ACC112 (cell line): ENCODE results near the gene TSC22D2.

ENCODE experiments used
- H2AFZ ChIP-seq: fragments of 200-600 bp; sonication (generic); one replicate; pipeline ENCODE4 v1.6.0; 2017; ENCODE audit warnings: antibody characterized with exemption, low read length; ENCODE audit not compliant: unreplicated experiment
- H3K27ac ChIP-seq: fragments of 200-600 bp; sonication (generic); 2 replicates; pipeline ENCODE4 v1.5.1; 2014; ENCODE audit warnings: low read depth, mild to moderate bottlenecking, antibody characterized with exemption, low read length, moderate library complexity
- H3K27me3 ChIP-seq: fragments of 200-600 bp; sonication (generic); 2 replicates; pipeline ENCODE4 v1.6.1; 2014; ENCODE audit warnings: mild to moderate bottlenecking, antibody characterized with exemption, low read length, moderate library complexity, mixed read lengths; ENCODE audit not compliant: insufficient read depth
- H3K36me3 ChIP-seq: fragments of 200-600 bp; sonication (generic); 2 replicates; pipeline ENCODE4 v1.6.1; 2016; ENCODE audit warnings: mild to moderate bottlenecking, antibody characterized with exemption, low read length, moderate library complexity, mixed read lengths; ENCODE audit not compliant: insufficient read depth
- H3K4me1 ChIP-seq: fragments of 200-600 bp; sonication (generic); one replicate; pipeline ENCODE4 v1.6.1; 2016; ENCODE audit warnings: low read length, mixed read lengths; ENCODE audit not compliant: insufficient read depth, unreplicated experiment, control insufficient read depth
- H3K4me3 ChIP-seq: fragments of 200-600 bp; sonication (generic); 2 replicates; pipeline ENCODE4 v1.5.1; 2014; ENCODE audit warnings: mild to moderate bottlenecking, low read depth, low read length
- H3K79me2 ChIP-seq: fragments of 200-600 bp; sonication (generic); one replicate; pipeline ENCODE4 v1.6.0; 2016; ENCODE audit warnings: low read length; ENCODE audit not compliant: control insufficient read depth, unreplicated experiment, insufficient read depth

Gene TSC22D2

DNA sequence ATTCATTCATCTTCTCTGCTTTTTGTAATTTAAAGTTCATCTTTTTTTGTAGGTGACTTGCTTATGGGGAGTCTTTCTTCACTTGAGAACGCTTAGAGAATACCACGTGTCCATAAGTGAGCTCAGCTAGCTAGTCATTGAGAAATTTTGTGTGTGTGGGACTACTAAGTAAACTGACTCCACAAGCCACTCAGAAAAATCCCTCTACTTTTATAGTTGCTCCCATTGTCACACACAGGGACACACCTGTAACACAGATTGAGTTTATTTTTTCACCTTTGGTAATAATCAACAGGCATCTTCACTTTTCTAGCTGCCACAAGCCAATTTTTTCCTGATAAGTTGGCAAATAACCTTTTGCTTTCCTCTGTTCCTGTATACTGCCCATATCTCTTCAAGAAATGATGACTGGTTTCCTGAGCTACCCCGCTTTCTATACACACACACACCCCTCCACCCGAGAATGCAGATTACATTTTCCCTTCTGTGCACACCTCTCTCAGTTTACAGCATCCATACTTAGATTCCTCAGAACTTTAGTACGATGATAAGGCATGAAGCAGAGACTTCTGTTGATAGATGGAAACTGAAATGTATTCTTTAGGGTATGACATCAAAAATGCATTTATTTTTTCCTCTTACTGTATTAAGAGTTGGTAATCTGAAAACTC is 4.6 kb downstream of the TSC22D2 start:
- H3K27me3 ChIP-seq = no peaks in the 10 kb centered on the region
- H2AFZ ChIP-seq = no peak overlapping the region
- H3K4me3 ChIP-seq = peak overlapping the region; percentile 90
- peaks cover 88% of the 10 kb centered on the region for H3K79me2 ChIP-seq
- peaks cover 33% of the 10 kb centered on the region for H3K4me1 ChIP-seq
- H3K36me3 ChIP-seq = peaks cover 20% of the 10 kb centered on the region; the same call in 1 of the 2 replicates
- peak overlapping the region; percentile 45 for H3K27ac ChIP-seq

DNA sequence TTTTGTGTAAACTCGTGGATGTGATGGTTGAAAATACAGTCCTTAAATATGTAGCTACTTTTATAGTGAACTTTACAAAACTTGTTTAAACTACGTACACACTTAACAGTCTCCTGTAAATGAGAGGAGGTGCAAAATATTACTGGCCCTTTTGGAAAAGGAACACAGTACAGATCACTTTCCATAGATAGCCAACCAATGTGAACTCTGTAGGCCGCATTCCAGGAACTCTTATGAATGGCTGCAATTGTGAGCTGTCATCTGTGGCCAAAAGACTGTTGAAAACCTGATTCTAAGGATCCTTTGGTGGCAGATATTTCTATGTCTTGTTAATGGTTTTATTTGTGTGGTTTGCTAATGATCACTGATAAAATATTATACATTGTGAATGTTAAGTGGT is 6.2 kb downstream of the TSC22D2 start:
- peaks cover 49% of the 10 kb centered on the region for H3K4me1 ChIP-seq
- H3K4me3 ChIP-seq = peak overlapping the region; percentile 90
- H3K36me3 ChIP-seq = peaks cover 20% of the 10 kb centered on the region; the same call in 1 of the 2 replicates
- no peaks in the 10 kb centered on the region for H3K27me3 ChIP-seq
- peaks cover 100% of the 10 kb centered on the region for H3K79me2 ChIP-seq
- no peak overlapping the region for H2AFZ ChIP-seq
- peak overlapping the region; percentile 46 for H3K27ac ChIP-seq

DNA sequence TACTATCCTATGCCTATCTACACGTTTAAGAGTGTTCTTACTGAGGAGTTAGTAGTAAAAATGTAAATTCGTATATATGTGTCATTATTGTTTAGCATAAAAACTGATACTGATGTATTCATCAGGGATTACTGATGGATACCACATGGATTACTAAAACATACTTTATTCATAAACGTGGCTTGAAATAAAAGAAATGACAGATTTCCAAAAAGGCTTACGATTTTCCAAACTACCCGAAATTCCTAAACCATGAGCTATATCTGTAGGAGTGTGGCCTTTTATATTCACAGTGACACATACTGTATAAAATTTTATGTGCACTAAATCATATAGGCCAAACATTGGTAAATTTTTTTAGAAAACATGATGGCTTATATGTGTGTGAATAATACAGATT is 6.9 kb downstream of the TSC22D2 start:
- Histone ChIP-seq H3K27me3 (no peaks in the 10 kb centered on the region), H3K36me3 (peaks cover 20% of the 10 kb centered on the region; the same call in 1 of the 2 replicates), H3K79me2 (peaks cover 100% of the 10 kb centered on the region), H3K4me1 (peaks cover 56% of the 10 kb centered on the region), H3K27ac (peak overlapping the region; percentile 46), H3K4me3 (peak overlapping the region; percentile 90), H2AFZ (no peak overlapping the region)

DNA sequence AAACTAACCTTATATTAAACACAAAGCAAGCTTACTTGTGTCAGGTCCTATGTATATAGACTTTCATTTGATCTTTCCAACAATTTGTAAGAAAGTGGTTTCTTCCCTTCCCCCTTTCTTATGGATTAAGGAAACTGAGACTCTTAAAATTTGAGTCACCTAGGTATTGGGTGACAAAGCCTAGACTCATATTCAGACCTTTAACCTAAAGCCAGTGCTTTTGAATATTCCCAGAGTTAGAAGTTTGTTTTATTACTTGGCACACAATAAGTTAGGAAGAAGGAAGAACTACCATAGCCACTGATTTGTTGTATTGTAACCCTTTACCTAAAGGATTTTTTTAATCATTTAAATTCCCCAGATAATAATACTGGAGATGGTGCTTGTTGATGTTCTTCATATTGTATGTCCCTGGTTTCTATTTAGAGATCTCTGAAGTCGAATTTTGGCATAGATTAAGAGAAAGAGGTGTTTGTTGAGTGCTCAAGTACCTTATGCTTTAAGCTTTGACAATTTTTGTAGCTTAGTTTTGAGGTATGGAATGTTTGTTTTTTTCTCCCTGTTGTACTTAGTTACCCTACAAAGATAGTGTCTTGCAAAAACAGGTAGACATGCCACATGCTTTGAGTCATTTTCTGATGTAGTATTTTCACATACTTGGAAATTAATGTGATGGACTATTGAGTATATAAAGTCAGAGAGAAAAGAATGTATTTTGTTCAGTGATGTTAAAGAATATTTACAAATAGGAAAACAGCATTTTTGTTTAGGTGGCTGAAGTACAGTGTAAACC is 11.2 kb downstream of the TSC22D2 start:
- H3K27ac ChIP-seq = peak overlapping the region; percentile 38; the same call in 1 of the 2 replicates
- H3K36me3 ChIP-seq = peaks cover 9% of the 10 kb centered on the region
- no peaks in the 10 kb centered on the region for H3K27me3 ChIP-seq
- H2AFZ ChIP-seq = no peak overlapping the region
- peaks cover 96% of the 10 kb centered on the region for H3K79me2 ChIP-seq
- peak overlapping the region; percentile 10 for H3K4me3 ChIP-seq
- peaks cover 76% of the 10 kb centered on the region for H3K4me1 ChIP-seq

DNA sequence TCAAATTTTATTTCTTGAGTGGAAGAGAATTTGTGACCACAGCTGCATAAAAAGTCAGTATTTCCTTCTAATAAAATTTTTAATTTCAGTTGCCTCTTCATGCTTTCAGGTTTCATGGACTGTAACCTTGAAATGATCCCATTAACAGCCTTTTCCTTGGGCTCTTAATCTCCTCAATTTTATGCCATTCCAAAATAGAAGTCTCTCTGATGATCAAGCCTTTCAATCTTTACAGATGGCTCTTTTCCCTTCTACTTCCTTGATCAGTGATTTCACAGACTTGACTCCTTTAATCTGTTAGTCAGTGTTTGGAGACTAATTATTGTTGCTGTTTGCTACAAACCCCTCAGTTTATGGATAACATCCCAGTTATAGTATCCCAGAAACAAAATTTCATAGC is 11.9 kb downstream of the TSC22D2 start:
- H3K27ac ChIP-seq = no peak overlapping the region
- H2AFZ ChIP-seq = no peak overlapping the region
- H3K4me1 ChIP-seq = peaks cover 69% of the 10 kb centered on the region
- peaks cover 95% of the 10 kb centered on the region for H3K79me2 ChIP-seq
- H3K36me3 ChIP-seq = peaks cover 9% of the 10 kb centered on the region
- H3K27me3 ChIP-seq = no peaks in the 10 kb centered on the region
- no peak overlapping the region for H3K4me3 ChIP-seq

DNA sequence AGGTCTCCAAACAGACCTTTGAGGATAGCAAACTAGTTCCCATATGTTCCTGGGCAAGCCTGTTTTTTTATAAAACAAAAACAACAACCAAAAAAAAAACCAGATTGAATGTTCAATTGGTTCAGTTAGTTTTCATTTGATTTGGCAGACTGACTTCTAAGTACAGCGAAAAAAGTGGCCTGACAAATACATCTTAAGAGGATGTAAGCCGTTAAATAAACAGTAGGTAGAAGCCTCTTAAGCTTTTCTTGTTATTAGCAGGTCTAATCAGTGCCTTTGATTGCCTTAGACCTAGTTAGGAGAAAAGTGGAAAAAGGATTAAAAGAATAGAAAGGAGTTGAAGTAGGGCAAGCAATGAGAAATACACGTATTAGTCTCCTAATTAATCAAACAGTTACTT is 13.2 kb downstream of the TSC22D2 start:
- Histone ChIP-seq H3K36me3 (peaks cover 5% of the 10 kb centered on the region), H3K4me1 (peaks cover 56% of the 10 kb centered on the region), H2AFZ (no peak overlapping the region), H3K79me2 (peaks cover 95% of the 10 kb centered on the region), H3K4me3 (no peak overlapping the region), H3K27ac (no peak overlapping the region), H3K27me3 (no peaks in the 10 kb centered on the region)

DNA sequence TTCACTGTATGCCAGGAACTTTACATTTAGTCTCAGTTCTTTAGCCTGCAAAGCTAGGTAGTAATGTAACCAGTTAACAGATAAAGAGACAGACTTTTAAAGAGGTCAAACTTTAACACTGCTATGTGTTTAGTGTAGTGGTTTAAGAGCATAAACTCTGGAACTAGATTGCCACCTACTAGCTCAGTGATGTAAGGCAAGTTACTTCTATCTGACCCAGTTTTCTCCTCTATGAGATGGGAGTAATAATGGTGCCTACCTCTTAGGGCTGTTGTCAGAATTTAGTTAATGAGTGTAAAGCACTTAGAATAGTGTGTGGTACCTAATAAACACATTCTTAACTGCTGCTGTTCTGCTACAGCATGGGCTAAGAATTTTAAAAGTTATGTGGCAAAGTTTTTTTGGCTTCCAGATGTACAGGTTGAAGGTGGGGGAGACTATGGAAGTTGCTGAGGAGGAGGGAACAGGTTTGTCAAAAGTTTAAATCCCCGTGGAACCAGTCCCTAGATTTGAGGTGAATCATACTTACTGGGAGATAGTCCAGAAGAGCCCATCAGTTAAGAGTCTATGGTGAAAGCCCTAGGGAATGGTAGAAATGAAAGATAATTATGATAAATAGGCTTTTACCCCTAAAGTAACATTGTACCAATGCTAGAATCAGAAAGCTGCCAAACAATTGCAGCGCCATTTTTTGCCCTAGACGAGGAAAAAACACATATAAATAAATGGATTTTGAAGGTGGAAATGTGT is 13.9 kb downstream of the TSC22D2 start:
- Histone ChIP-seq H3K4me3 (no peak overlapping the region), H3K4me1 (peaks cover 51% of the 10 kb centered on the region), H3K79me2 (peaks cover 94% of the 10 kb centered on the region), H3K27ac (no peak overlapping the region), H3K36me3 (peaks cover 5% of the 10 kb centered on the region), H2AFZ (no peak overlapping the region), H3K27me3 (no peaks in the 10 kb centered on the region)

DNA sequence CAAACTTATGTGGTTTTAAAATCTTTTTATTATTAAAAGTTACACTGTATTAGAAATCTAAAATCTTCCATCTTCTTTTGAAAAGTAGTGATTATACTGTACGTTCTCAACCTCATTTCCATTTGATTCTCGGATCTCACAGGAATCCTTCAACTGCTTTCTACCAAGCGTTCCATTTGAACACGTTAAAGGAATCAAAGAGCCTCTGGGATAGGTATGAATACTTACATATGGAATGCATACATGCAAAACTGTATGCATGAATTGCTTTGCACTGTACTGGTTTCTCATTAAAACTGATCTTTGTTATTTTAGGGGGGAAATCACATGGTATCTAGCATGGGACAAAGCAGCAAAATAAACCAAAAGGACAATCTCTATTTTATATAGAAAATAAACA is 14.8 kb downstream of the TSC22D2 start:
- Histone ChIP-seq H3K4me1 (peaks cover 43% of the 10 kb centered on the region), H3K36me3 (peaks cover 5% of the 10 kb centered on the region), H3K79me2 (peaks cover 91% of the 10 kb centered on the region), H2AFZ (no peak overlapping the region), H3K27me3 (no peaks in the 10 kb centered on the region), H3K27ac (no peak overlapping the region), H3K4me3 (no peak overlapping the region)

DNA sequence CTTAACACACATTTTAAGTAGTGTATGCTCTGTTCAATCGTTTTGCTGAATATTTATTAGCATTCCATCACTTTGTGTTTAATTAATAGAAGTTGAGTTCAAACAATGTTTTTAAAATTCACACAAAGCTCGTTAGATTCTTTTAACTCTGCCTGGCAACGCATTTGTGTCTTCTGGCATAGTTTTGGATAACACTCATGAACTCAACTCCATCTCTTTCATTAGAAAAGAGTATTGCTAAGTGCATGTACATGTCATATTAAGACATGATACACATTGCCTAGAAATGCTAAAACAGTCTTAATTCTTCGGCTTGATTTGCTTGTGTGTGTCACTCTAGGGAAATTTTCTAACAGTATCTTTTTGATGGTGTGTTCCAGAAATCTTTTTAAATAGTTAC is 15.7 kb downstream of the TSC22D2 start:
- H3K36me3 ChIP-seq = peaks cover 5% of the 10 kb centered on the region
- H3K4me3 ChIP-seq = no peak overlapping the region
- H3K27ac ChIP-seq = no peak overlapping the region
- no peak overlapping the region for H2AFZ ChIP-seq
- peaks cover 36% of the 10 kb centered on the region for H3K4me1 ChIP-seq
- peaks cover 91% of the 10 kb centered on the region for H3K79me2 ChIP-seq
- H3K27me3 ChIP-seq = no peaks in the 10 kb centered on the region

DNA sequence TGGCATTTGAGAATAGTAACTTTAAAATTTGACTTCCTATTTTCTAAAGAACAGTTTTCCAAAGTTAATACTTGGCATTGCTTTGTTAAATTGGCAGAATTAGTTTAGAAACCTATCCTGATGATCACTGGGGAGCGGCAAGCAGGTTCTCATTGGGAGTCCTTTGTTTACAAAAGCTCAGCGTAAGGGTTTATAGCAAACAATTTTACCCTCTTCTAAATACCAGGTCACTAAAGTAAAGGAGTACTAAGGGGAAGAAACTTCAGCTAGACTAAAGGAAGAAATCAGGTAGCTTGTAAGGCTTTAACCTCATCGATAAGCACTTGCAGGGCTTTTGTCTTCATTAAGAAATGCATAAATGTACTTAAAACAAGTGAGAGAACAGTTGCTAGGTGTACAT is 18.2 kb downstream of the TSC22D2 start:
- Histone ChIP-seq H2AFZ (no peak overlapping the region), H3K36me3 (peaks cover 5% of the 10 kb centered on the region), H3K27me3 (no peaks in the 10 kb centered on the region), H3K79me2 (peaks cover 86% of the 10 kb centered on the region), H3K27ac (no peak overlapping the region), H3K4me3 (no peak overlapping the region), H3K4me1 (peaks cover 26% of the 10 kb centered on the region)
